Vagina (tissue), 2 donors: ENCODE results near the gene ALDH1B1. TPM values are rescaled to one million over a fixed set of nuclear protein-coding genes. Genes with fewer than 3 reads are reported as not detected.
A peak's percentile ranks its signal among the peaks of the same experiment; 100 is the strongest.

Experiments used
- DNase-seq, 2 donors: peaks; one replicate each; pipeline ENCODE4 v3.0.0-alpha.2; 2017; ENCODE audit errors: extremely low spot score in 2 of 2
- H3K27ac ChIP-seq: fragments of 200-600 bp; sonication (generic); one replicate; pipeline ENCODE4 v1.5.1; 2019
- H3K27me3 ChIP-seq: fragments of 200-600 bp; sonication (generic); one replicate; pipeline ENCODE4 v1.5.1; 2019
- H3K36me3 ChIP-seq, 2 donors: fragments of 200-600 bp; sonication (generic); one replicate each; pipeline ENCODE4 v1.5.1; 2017 to 2019
- H3K4me1 ChIP-seq: fragments of 200-600 bp; sonication (generic); one replicate; pipeline ENCODE4 v1.5.1; 2019
- H3K4me3 ChIP-seq, 2 donors: fragments of 200-600 bp; sonication (generic); 1 replicate in 1 of 2; 2 replicates in 1 of 2; pipeline ENCODE4 v1.5.1; 2016 to 2019
- H3K9me3 ChIP-seq: fragments of 200-600 bp; sonication (generic); one replicate; pipeline ENCODE4 v1.5.1; 2019
- CTCF ChIP-seq, 3 experiments: fragments of 450-650 bp in 2 of 3; fragments of 200-600 bp in 1 of 3; sonication (generic) in 1 of 3; IDR thresholded peaks; one replicate each; pipeline ENCODE4 v1.5.1; 2017 to 2019; ENCODE audit warnings: antibody characterized with exemption in 3 of 3, mild to moderate bottlenecking in 2 of 3, moderate library complexity in 2 of 3
- POLR2A ChIP-seq, 2 donors: fragments of 450-650 bp; IDR thresholded peaks; one replicate each; pipeline ENCODE4 v1.6.1; 2017; ENCODE audit warnings: antibody characterized with exemption in 2 of 2, mild to moderate bottlenecking in 2 of 2, moderate library complexity in 2 of 2
- POLR2AphosphoS5 ChIP-seq, 2 donors: sonication (generic); formaldehyde crosslinking; IDR thresholded peaks; one replicate each; pipeline ENCODE4 v1.9.0; 2017; ENCODE audit warnings: antibody characterized with exemption in 2 of 2, mild to moderate bottlenecking in 2 of 2, low read depth in 1 of 2; ENCODE audit not compliant: insufficient read depth in 1 of 2
- intact Hi-C: fragments of 100-400 bp; cut with DNase I; formaldehyde crosslinking; loops from one replicate; pipeline ENCODE4 v1.15.1; 2023
- total RNA-seq: library from RNA; depleted of rRNA; stranded (reverse); fragments of >200 nt; gene quantifications from one replicate; pipeline ENCODE4 v1.2.3, GENCODE V29; 2016

ALDH1B1 gene
- total RNA-seq, 1 donor from 2014 or later = 13.3 TPM

GRCh38 chr9:38390442-38390841 is 2.1 kb upstream of the ALDH1B1 start:
- peaks cover 16% of the 10 kb centered on the region for H3K4me1 ChIP-seq

GRCh38 chr9:38390851-38391250 is 1.7 kb upstream of the ALDH1B1 start:
- intact Hi-C loops = no loop called here
- Histone ChIP-seq H3K36me3 (peaks cover 0 to 2% of the 10 kb centered on the region in 2 donors), H3K4me3 (no peak overlapping the region), H3K27me3 (no peaks in the 10 kb centered on the region), H3K27ac (peak overlapping the region; percentile 52), H3K9me3 (no peaks in the 10 kb centered on the region), H3K4me1 (peaks cover 16% of the 10 kb centered on the region)
- no peak for TF ChIP-seq CTCF (IDR thresholded peaks at IDR 0.05)
- no peak for TF ChIP-seq POLR2AphosphoS5 (IDR thresholded peaks at IDR 0.05; ENCODE audit: insufficient read depth in 1 of 2, low read depth in 1 of 2)
- no peak for TF ChIP-seq POLR2A (IDR thresholded peaks at IDR 0.05)
- no peak for DNase-seq

More at GRCh38 chr9:38390442-38390841, 2.1 kb upstream of the ALDH1B1 start:
- H3K4me3 ChIP-seq = no peak overlapping the region
- TF ChIP-seq CTCF (IDR thresholded peaks at IDR 0.05) = no peak
- H3K27ac ChIP-seq = peak overlapping the region; percentile 52
- DNase-seq = no peak
- no peaks in the 10 kb centered on the region for H3K27me3 ChIP-seq
- no peaks in the 10 kb centered on the region for H3K36me3 ChIP-seq
- intact Hi-C loops = no loop called here
- no peaks in the 10 kb centered on the region for H3K9me3 ChIP-seq

GRCh38 chr9:38391278-38392118 is 1.0 kb upstream of the ALDH1B1 start:
- H3K4me1 ChIP-seq = peaks cover 16% of the 10 kb centered on the region
- intact Hi-C loops = no loop called here
- TF ChIP-seq POLR2A (IDR thresholded peaks at IDR 0.05) (no peak), CTCF (IDR thresholded peaks at IDR 0.05) (no peak)
- peak overlapping the region in 1 of 2 donors; percentile 58 for H3K4me3 ChIP-seq
- H3K27ac ChIP-seq = no peak overlapping the region
- H3K27me3 ChIP-seq = no peaks in the 10 kb centered on the region
- DNase-seq = no peak
- no peaks in the 10 kb centered on the region for H3K9me3 ChIP-seq
- H3K36me3 ChIP-seq = peaks cover 0 to 9% of the 10 kb centered on the region in 2 donors

GRCh38 chr9:38393128-38393796 is 760 bp downstream of the ALDH1B1 start:
- DNase-seq = no peak
- H3K36me3 ChIP-seq = peaks cover 0 to 14% of the 10 kb centered on the region in 2 donors
- H3K4me1 ChIP-seq = peaks cover 16% of the 10 kb centered on the region
- no peak for TF ChIP-seq POLR2A (IDR thresholded peaks at IDR 0.05)
- TF ChIP-seq POLR2AphosphoS5 (IDR thresholded peaks at IDR 0.05; ENCODE audit: insufficient read depth in 1 of 2, low read depth in 1 of 2) = no peak
- TF ChIP-seq CTCF (IDR thresholded peaks at IDR 0.05) = no peak
- intact Hi-C loops = no loop called here
- peak overlapping the region; percentile 56 for H3K27ac ChIP-seq
- H3K4me3 ChIP-seq = peak overlapping the region; percentile 58 to 73
- no peaks in the 10 kb centered on the region for H3K9me3 ChIP-seq
- H3K27me3 ChIP-seq = no peaks in the 10 kb centered on the region

- Histone ChIP-seq H3K9me3 (no peaks in the 10 kb centered on the region), H3K4me3 (no peak overlapping the region), H3K4me1 (peaks cover 16% of the 10 kb centered on the region), H3K27me3 (no peaks in the 10 kb centered on the region), H3K27ac (no peak overlapping the region), H3K36me3 (peaks cover 0 to 14% of the 10 kb centered on the region in 2 donors)
- TF ChIP-seq POLR2AphosphoS5 (IDR thresholded peaks at IDR 0.05; ENCODE audit: insufficient read depth in 1 of 2, low read depth in 1 of 2) (no peak), POLR2A (IDR thresholded peaks at IDR 0.05) (no peak), CTCF (IDR thresholded peaks at IDR 0.05) (no peak)
- no peak for DNase-seq
- intact Hi-C loops = no loop called here
Observed at GRCh38 chr9:38394416-38394815, 1.9 kb downstream of the ALDH1B1 start.
